ENCODE measurements around the gene CA5A.

GRCh38 chr16:87968541-87968940, 32.2 kb upstream of the CA5A start:
- TF ChIP-seq CTCF (IDR thresholded peaks at IDR 0.05 in 4 of 5, conservative IDR thresholded peaks at IDR 0.05 in 1 of 5) = no peak
- no peak for TF ChIP-seq POLR2A (IDR thresholded peaks at IDR 0.05)

Data from gastrocnemius medialis (tissue), 4 donors.